NCI-H2081 treated with DMSO at 0.1 percent for 48 hours (cell line): ENCODE measurements around the gene ZAR1.

Source experiments
- DNase-seq: peaks from one replicate; lab custom pipeline; 2025; lab: John Stamatoyannopoulos, UW

Gene ZAR1

GRCh38 chr4:48490680-48491513 lies 845 bp downstream of the ZAR1 start:
- DNase-seq = no peak

- no peak for DNase-seq
Measured at GRCh38 chr4:48491514-48492176, 1.6 kb downstream of the ZAR1 start.

DNA sequence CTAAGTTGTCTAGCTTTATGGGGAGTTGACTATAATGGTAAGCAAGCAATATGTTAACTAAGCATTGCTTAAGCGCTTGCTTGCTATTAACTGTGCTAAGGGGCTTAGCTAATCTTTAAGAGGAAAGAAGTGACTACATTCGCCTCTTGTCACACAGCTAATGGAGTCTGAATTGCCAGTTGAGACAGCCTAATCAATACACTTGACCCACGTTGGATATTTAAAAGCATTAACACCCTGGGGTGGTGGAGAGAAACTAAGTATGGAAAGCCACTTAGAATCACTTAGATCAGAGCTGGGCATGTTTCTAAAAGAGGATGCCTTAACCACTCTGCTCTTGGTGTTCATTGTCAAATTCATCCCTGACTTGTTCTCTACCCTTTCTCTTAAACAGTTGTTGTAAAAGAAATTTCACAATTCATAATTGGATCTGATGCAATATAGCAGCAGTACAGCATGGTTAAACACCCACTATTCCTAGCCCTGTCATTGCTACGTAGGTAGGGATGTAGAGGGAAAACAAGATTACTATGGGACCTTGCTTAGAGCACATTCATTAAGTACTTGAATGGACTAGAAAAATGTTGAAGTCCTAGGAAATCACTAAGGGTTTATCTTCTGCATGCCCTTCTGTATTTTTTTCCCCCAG lies 3.5 kb downstream of the ZAR1 start:
- no peak for DNase-seq

- no peak for DNase-seq
Measured at GRCh38 chr4:48495941-48496340, 5.9 kb downstream of the ZAR1 start.

GRCh38 chr4:48498895-48499294 lies 8.8 kb downstream of the ZAR1 start:
- DNase-seq = no peak

DNA sequence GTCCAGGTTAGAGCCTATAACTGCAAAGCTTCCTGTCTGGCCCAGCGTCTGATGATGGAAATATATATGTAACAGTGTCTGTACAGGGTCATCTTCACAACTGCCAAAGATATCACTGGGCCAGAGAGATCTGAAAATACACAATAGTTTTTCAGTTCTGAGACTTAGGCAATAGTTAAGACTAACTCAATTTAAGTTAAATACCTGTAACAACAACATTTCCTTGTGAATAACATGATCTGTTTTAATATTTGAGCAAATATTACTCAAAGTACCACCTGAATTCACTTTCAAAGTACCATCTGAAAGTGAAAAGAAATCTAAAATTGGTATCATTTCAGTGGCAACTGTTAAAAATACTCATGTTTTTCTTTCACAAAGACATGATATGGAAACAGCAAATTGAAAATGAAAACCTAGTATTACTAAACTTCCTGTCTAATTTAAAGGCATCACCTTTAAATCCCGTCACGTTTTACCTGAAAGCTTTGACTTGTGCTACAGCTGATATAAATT lies 9.6 kb downstream of the ZAR1 start:
- DNase-seq = no peak

DNA sequence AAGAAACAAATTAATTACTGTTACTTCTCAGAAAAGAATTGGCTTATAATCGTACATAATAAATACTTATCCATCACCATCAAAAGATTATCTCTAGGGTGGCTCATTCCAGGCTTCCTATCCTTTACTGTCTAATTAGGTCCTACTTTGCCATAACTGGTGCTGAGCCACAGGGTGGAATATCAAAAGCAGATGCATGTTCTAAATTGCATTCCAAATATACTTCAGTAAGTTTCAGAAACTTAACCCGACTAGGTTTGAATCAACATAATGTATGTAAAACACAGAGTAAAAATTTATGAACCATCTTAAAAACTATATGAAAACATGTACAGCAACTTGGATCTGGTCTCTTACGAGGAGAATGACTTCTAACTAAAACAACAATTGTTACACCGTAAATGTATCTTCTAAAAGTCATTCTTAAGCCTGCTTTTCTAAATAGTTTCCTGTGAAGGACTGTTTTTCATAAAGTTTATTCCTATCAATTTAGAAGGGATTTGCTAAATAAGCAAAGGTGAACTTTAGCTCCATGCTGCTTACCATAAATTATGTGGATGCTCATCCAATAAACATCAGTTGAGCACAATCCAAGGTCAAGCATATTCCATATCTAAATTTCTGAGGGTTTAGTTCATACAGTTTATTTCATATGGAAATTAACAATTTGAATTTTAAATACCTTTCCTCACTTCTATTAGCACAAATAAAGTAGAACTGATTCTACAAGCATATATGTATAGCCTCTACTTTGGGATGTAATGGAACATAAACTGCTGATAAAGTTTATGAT lies 13.4 kb downstream of the ZAR1 start:
- no peak for DNase-seq

DNA sequence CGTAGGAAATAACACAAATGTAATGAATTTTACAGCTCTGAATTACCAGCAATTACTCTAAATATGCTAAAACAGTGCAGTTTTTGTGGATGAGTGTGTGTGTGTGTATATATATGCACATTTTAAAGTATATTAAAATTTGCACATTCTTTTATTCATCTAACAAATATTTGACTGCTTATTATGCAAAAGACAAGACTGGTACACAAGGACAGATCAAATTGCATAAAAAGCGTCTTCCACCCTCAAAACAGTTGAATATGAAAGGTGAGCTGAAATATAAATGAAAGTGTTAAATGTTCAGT lies 13.9 kb downstream of the ZAR1 start:
- DNase-seq = no peak

DNA sequence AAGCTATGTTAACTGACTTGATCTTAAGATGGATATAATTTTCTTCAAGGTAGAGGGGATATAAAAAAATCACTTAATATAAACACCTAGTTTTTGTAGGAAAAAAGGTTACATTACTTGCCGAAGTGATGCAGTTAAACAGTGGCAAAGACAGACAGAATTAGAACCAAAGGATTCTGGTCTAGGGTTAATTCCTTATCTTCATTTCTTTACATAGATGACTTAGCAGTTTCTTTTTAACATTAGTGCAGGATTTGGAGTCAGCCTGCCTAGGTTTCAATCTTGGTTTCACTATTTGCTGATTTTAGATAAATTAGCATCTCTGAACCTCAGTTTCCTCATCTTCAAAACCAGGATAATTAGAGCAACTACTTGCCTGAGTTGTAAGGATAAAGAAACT lies 14.3 kb downstream of the ZAR1 start:
- DNase-seq = no peak

GRCh38 chr4:48506716-48507115 lies 16.7 kb downstream of the ZAR1 start:
- DNase-seq = no peak

DNA sequence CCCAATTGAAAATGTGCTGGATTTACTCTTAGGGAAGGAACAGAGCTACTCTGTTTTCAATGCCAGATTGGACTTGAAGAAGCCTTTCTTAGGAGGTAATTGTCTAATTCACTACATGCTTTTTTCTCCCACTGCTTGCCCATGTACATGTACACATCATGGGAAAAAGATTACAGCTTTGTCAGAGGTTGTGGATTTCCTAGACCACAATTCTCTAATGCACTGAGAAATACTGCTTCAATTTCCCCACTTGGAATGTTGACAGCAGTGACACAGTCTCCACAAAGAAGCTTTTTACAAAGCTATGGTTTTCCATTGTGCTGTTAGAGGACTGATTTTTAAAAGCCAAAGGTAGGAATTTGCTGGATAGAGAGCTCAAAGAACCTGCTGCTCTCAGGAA lies 19.5 kb downstream of the ZAR1 start:
- DNase-seq = no peak

GRCh38 chr4:48518143-48518542 lies 28.1 kb downstream of the ZAR1 start:
- DNase-seq = no peak

- no peak for DNase-seq
Measured at GRCh38 chr4:48526406-48526805, 36.4 kb downstream of the ZAR1 start.

DNA sequence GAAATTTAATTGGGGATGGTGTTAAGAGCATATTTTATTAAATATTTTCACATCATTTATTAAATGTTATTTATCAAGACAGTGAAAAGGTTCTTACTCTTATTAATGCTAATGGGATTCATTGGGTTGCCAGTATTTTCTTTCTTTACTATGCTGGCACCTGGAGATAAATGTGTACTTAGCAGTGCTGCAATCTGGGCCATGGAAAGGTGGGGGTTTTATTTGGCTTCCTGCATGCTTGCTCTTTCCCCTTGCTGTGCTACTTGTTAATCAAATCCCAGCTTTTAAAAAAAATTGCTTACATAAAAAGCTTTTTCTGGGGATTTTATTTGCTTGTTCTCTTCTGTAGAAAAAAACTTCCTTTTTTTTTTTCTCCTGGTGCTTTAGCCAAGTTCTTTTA lies 48.3 kb downstream of the ZAR1 start:
- peak; percentile 68 for DNase-seq

DNA sequence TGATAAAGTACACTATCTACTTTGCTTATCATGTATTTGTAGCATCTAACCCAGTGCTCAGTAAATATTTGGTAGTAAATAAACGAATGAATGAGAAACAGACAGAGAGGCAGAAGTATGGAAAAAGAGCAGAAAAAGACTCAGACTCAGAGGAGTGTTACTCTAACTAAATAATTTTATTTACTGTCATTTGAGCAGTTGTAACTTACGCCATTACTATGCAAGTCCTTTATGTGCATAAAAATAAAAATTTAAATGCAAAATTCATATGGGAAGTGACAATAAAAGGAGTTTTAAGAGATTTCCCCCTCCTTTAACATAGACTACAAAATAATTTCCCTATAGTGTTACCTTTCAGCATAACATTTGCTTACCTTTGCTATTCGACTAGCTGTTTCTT lies 49.5 kb downstream of the ZAR1 start:
- DNase-seq = no peak

DNA sequence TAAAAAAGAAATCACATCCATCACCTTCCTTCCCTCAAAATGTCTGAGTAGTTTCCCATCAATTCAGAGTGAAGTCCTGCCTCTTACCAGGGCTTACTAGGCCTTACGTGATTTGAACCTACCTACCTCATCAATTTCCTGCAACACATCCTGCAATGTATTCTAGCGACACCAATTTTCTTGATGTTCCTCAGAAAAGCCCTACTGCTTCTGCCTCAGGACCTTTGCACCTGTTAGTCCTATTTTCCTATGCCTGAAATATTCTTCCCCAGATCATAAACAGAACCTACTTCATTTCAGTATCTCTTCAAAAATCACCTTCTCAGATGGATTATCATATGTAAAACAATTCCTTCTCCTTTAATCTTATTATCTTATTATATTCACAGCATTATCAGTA lies 52.8 kb downstream of the ZAR1 start:
- no peak for DNase-seq

DNA sequence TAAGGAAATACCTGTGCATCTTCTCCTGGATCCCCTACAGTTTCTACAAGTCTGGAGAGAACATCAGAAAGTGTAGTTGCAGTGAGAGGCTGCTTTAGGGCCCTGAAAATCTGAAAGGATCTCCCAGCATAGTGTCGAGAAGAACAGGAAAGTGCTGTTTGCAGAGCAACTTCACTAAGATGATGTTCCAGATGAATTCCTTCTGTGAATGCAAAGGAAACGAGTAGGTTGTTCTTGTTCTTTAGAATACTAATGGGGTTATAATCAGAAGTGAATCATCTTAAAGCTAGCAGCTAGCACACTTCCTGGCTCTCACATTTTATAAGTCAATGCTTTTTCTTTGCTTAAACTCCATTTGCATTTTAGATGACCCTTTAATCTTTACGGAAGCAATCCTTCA lies 53.7 kb downstream of the ZAR1 start:
- DNase-seq = no peak
